GM12892 (cell line): ENCODE measurements around the gene SPINK9.

Experiments used
- POLR2A ChIP-seq: IDR thresholded peaks from 2 replicates; pipeline ENCODE4 v1.6.1; 2011; ENCODE audit warnings: low read depth, low read length, control low read depth
- POLR2AphosphoS5 ChIP-seq: IDR thresholded peaks from 2 replicates; pipeline ENCODE4 v1.6.1; 2011; ENCODE audit warnings: low read depth, low read length, control low read depth
- TAF1 ChIP-seq: IDR thresholded peaks from 2 replicates; pipeline ENCODE4 v1.6.1; 2011; ENCODE audit warnings: low read depth, mild to moderate bottlenecking, control low read depth, low read length, borderline replicate concordance

- TF ChIP-seq POLR2A (no peak), POLR2AphosphoS5 (no peak), TAF1 (no peak)
Observed at GRCh38 chr5:148312153-148312552, 23.2 kb upstream of the SPINK9 start, which contains the start of gene SPINK7.
